IPS-20b (cell line): ENCODE results near the gene ADAMTS16.

Experiments used
- H3K27ac ChIP-seq: one replicate; pipeline ENCODE4 v1.5.1; 2013; ENCODE audit warnings: low read length
- H3K27me3 ChIP-seq: 2 replicates; pipeline ENCODE4 v1.6.1; 2013; ENCODE audit warnings: mild to moderate bottlenecking, low read length, inconsistent platforms; ENCODE audit not compliant: insufficient read depth
- H3K36me3 ChIP-seq: 2 replicates; pipeline ENCODE4 v1.6.1; 2013; ENCODE audit warnings: low read depth, mild to moderate bottlenecking, inconsistent platforms, low read length, moderate library complexity; ENCODE audit not compliant: insufficient read depth
- H3K4me1 ChIP-seq: 2 replicates; pipeline ENCODE4 v1.6.1; 2013; ENCODE audit warnings: mild to moderate bottlenecking, control low read depth, inconsistent platforms, low read length, moderate library complexity; ENCODE audit not compliant: insufficient read depth
- H3K4me3 ChIP-seq: 2 replicates; pipeline ENCODE4 v1.5.1; 2013; ENCODE audit warnings: mild to moderate bottlenecking, low read length, inconsistent platforms
- H3K9ac ChIP-seq: 2 replicates; pipeline ENCODE4 v1.6.1; 2013; ENCODE audit warnings: low read depth, mild to moderate bottlenecking, inconsistent platforms, low read length, moderate library complexity
- H3K9me3 ChIP-seq: 2 replicates; pipeline ENCODE4 v1.6.1; 2013; ENCODE audit warnings: mild to moderate bottlenecking, low read depth, low read length, inconsistent platforms; ENCODE audit not compliant: insufficient read depth

The ADAMTS16 gene

GRCh38 chr5:5308319-5308718, 168.2 kb downstream of the ADAMTS16 start:
- Histone ChIP-seq H3K4me1 (peaks cover 10% of the 10 kb centered on the region; the same call in 1 of the 2 replicates), H3K36me3 (0 out of 2 replicates have a peak, but pooled peaks cover 3% of the 10 kb centered on the region), H3K9me3 (no peaks in the 10 kb centered on the region), H3K27ac (no peak overlapping the region), H3K4me3 (no peak overlapping the region), H3K9ac (no peak overlapping the region), H3K27me3 (no peaks in the 10 kb centered on the region)

GRCh38 chr5:5309645-5310044, 169.5 kb downstream of the ADAMTS16 start:
- Histone ChIP-seq H3K9ac (no peak overlapping the region), H3K27me3 (no peaks in the 10 kb centered on the region), H3K9me3 (no peaks in the 10 kb centered on the region), H3K27ac (no peak overlapping the region), H3K4me1 (peaks cover 17% of the 10 kb centered on the region; the same call in 1 of the 2 replicates), H3K4me3 (no peak overlapping the region), H3K36me3 (0 out of 2 replicates have a peak, but pooled peaks cover 3% of the 10 kb centered on the region)

GRCh38 chr5:5313101-5313635, 173.0 kb downstream of the ADAMTS16 start:
- Histone ChIP-seq H3K27me3 (no peaks in the 10 kb centered on the region), H3K27ac (no peak overlapping the region), H3K9ac (no peak overlapping the region), H3K9me3 (no peaks in the 10 kb centered on the region), H3K4me1 (peaks cover 12% of the 10 kb centered on the region; the same call in 1 of the 2 replicates), H3K4me3 (no peak overlapping the region), H3K36me3 (no peaks in the 10 kb centered on the region)

GRCh38 chr5:5314166-5314565, 174.0 kb downstream of the ADAMTS16 start:
- Histone ChIP-seq H3K27me3 (no peaks in the 10 kb centered on the region), H3K36me3 (no peaks in the 10 kb centered on the region), H3K4me1 (peaks cover 12% of the 10 kb centered on the region; the same call in 1 of the 2 replicates), H3K4me3 (no peak overlapping the region), H3K9me3 (no peaks in the 10 kb centered on the region), H3K27ac (no peak overlapping the region), H3K9ac (no peak overlapping the region)

GRCh38 chr5:5314626-5315025, 174.5 kb downstream of the ADAMTS16 start:
- Histone ChIP-seq H3K4me3 (no peak overlapping the region), H3K9me3 (no peaks in the 10 kb centered on the region), H3K27ac (no peak overlapping the region), H3K4me1 (peaks cover 12% of the 10 kb centered on the region; the same call in 1 of the 2 replicates), H3K27me3 (no peaks in the 10 kb centered on the region), H3K36me3 (no peaks in the 10 kb centered on the region), H3K9ac (no peak overlapping the region)

- Histone ChIP-seq H3K27me3 (no peaks in the 10 kb centered on the region), H3K9me3 (no peaks in the 10 kb centered on the region), H3K27ac (no peak overlapping the region)
These were observed 175.2 kb downstream of the ADAMTS16 start for GRCh38 chr5:5315068-5315980.

GRCh38 chr5:5316334-5316733, 176.2 kb downstream of the ADAMTS16 start:
- Histone ChIP-seq H3K27me3 (no peaks in the 10 kb centered on the region), H3K4me1 (peaks cover 12% of the 10 kb centered on the region; the same call in 1 of the 2 replicates), H3K4me3 (no peak overlapping the region), H3K27ac (no peak overlapping the region), H3K9ac (no peak overlapping the region), H3K36me3 (no peaks in the 10 kb centered on the region), H3K9me3 (no peaks in the 10 kb centered on the region)

More at GRCh38 chr5:5315068-5315980, 175.2 kb downstream of the ADAMTS16 start:
- H3K9ac ChIP-seq = no peak overlapping the region
- no peak overlapping the region for H3K4me3 ChIP-seq
- no peaks in the 10 kb centered on the region for H3K36me3 ChIP-seq
- peaks cover 12% of the 10 kb centered on the region; the same call in 1 of the 2 replicates for H3K4me1 ChIP-seq

- Histone ChIP-seq H3K9me3 (no peaks in the 10 kb centered on the region), H3K9ac (no peak overlapping the region), H3K27ac (no peak overlapping the region), H3K36me3 (no peaks in the 10 kb centered on the region), H3K27me3 (no peaks in the 10 kb centered on the region), H3K4me3 (no peak overlapping the region), H3K4me1 (peaks cover 9% of the 10 kb centered on the region; the same call in 1 of the 2 replicates)
These were observed 177.8 kb downstream of the ADAMTS16 start for GRCh38 chr5:5317976-5318375.

- Histone ChIP-seq H3K4me3 (no peak overlapping the region), H3K4me1 (peaks cover 5% of the 10 kb centered on the region; the same call in 1 of the 2 replicates), H3K27me3 (no peaks in the 10 kb centered on the region), H3K27ac (no peak overlapping the region), H3K9ac (no peak overlapping the region), H3K36me3 (no peaks in the 10 kb centered on the region), H3K9me3 (no peaks in the 10 kb centered on the region)
These were observed 178.5 kb downstream of the ADAMTS16 start for GRCh38 chr5:5318426-5319190.

- no peaks in the 10 kb centered on the region for H3K27me3 ChIP-seq
- no peak overlapping the region for H3K9ac ChIP-seq
- no peaks in the 10 kb centered on the region for H3K36me3 ChIP-seq
- no peak overlapping the region for H3K4me3 ChIP-seq
- H3K9me3 ChIP-seq = no peaks in the 10 kb centered on the region
- H3K27ac ChIP-seq = no peak overlapping the region
- H3K4me1 ChIP-seq = no peaks in the 10 kb centered on the region
These were observed 180.1 kb downstream of the ADAMTS16 start for GRCh38 chr5:5320062-5320805.

- no peak overlapping the region for H3K4me3 ChIP-seq
- H3K27ac ChIP-seq = no peak overlapping the region
- no peak overlapping the region for H3K9ac ChIP-seq
- no peaks in the 10 kb centered on the region for H3K9me3 ChIP-seq
- peaks cover 3% of the 10 kb centered on the region; the same call in 1 of the 2 replicates for H3K4me1 ChIP-seq
- H3K27me3 ChIP-seq = no peaks in the 10 kb centered on the region
- H3K36me3 ChIP-seq = no peaks in the 10 kb centered on the region
These were observed 181.0 kb downstream of the ADAMTS16 start for GRCh38 chr5:5321137-5321536.
